GM19025 (cell line): Measurements from ENCODE around the gene ASCC1.
"Not testable (repeated sequence)": the region's sequence is repeated elsewhere in the genome, so short reads cannot be mapped to it uniquely, and the experiment has no call there.

Experiments
- ATAC-seq: cut with Tn5 transposase; IDR thresholded peaks from one replicate; pipeline ENCODE4 v1.9.1; 2021; ENCODE audit warnings: mild to moderate bottlenecking, low read depth, moderate library complexity; ENCODE audit not compliant: unreplicated experiment

ASCC1 gene

GRCh38 chr10:72249176-72249862 is 33.2 kb upstream of the ASCC1 start:
- not testable (repeated sequence) for ATAC-seq

DNA sequence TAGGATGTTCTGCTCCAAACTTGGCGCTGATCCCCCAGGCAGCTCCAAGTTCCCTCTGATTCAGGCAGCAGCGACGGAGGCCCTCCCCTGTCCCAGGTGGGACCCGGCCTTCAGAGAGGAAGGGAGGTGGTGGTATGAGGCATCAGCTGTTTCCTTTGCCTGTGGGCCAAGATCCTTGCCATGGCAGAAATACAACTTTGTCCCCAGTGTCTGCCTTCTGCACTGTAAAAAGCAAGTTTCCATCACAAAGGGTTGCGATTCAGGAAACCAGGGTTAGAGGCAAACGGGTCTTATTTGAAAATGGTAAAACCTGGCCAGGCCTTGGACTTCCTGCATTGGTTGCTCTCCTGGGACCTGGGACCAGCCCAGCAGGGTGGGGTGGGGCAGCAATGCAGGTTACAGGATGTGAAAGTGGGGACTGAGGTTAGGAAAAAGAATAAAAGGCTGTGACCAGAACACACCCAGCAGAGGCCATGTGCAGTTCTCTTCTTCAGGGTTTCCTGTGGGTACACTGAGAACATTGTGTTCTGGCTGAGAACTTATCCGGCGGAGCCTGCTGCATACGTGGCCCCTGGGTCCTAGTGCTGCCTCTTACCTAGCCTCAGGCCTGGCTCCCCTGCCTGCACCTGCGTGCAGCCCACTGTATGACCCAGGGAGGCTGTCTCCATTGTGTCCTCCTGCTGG is 32.5 kb upstream of the ASCC1 start:
- peak; percentile 87 for ATAC-seq

GRCh38 chr10:72245949-72246525 is 30.0 kb upstream of the ASCC1 start:
- ATAC-seq, result no peak

- no peak for ATAC-seq
Observed at GRCh38 chr10:72244573-72245038, 28.5 kb upstream of the ASCC1 start.

GRCh38 chr10:72243822-72244437 is 27.9 kb upstream of the ASCC1 start:
- ATAC-seq, result no peak

GRCh38 chr10:72242675-72243074 is 26.6 kb upstream of the ASCC1 start:
- no peak for ATAC-seq

DNA sequence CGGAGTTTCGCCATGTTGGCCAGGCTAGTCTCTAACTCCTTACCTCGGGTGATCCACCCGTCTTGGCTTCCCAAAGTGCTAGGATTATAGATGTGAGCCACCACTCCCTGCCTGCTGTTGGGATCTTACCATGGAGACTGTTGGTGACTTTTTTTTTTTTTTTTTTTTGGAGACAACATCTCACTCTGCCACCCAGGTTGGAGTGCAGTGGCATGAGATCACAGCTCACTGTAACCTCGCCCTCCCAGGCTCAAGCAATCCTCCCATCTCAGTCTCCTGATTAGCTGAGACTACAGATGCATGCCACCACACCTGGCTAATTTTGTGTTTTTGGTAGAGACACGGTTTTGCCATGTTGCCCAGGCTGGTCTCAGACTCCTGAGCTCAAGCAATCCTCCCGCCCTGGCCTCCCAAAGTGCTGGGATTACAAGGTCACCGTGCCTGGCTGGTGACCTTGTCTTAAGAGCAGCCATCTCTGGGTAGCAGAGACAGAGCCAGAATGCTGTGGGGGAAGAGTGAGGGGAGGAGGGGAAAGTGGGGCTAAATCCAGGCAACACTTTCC is 25.7 kb upstream of the ASCC1 start:
- ATAC-seq, result no peak

- no peak for ATAC-seq
Observed at GRCh38 chr10:72240371-72240770, 24.3 kb upstream of the ASCC1 start.

DNA sequence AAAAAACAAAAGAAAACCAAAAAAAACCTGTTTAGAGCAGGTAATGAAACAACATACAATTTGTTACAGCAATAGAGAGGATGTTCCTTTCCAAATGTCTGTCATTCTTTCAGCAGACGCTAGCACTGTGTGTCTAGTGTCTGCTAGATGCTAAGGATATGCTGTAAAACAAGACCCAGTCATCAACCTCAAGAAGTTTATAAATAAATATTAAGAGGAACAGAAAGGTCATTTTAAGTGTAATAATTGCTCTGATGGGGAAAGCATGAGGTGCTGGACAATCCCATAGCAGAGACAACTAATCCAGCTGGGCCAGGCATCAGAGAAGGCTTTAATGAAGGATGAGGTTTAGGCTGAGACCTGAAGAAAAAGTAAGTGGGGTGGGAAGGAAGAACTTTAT is 23.3 kb upstream of the ASCC1 start:
- ATAC-seq, result no peak

DNA sequence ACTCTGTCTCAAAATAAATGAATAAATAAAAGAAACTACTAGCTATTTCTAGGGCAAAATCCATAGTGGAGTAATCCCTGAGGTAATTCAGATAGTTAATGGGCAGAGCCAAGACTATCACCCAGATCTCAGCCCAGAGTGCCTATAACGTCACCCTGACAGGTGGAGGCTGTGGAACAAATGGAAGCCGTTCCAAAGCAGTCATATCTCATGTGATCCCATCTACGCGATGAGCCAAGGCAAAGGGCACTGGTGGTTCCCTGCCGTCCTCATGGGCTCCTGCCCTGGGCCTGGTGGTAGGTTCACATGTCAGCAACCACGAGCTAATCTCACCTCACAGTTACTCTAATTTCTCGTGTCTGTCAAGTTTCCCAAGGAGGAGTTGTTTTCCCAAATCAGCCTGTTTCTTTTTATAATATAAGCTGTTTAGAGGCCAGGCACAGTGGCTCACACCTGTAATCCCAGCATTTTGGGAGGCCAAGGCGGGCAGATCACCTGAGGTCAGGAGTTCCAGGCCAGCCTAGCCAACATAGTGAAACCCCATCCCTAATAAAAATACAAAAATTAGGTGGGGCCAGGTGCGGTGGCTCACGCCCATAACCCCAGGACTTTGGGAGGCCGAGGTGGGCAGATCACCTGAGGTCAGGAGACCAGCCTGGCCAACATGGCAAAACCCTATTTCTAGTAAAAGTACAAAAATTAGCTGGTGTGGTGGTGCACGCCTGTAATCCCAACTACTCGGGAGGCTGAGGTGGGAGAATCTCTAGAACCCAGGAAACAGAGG is 22.5 kb upstream of the ASCC1 start:
- no peak for ATAC-seq

- no peak for ATAC-seq
Observed at GRCh38 chr10:72235544-72236279, 19.6 kb upstream of the ASCC1 start.

DNA sequence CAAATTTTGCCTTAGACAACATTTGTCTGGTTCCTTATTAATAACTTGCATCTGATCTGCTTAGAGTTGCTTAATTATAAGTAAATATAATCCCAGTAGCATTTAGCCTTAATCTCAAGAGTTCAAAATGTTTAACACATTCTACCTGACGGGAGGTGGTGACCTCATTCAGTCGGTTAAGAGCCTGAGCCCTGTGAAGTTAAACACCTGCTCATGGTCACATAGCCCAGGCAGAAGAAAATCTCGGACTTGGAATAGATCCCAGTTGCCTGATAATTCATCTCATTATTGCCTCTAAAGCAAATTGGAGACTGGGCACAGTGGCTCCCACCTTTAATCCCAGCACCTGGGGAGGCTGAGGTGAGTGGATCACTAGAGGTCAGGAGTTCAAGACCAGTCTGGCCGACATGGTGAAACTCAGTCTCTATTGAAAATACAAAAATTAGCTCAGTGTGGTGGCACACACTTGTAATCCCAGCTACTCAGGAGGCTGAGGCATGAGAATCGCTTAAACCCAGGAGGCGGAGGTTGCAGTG is 18.6 kb upstream of the ASCC1 start:
- no peak for ATAC-seq

DNA sequence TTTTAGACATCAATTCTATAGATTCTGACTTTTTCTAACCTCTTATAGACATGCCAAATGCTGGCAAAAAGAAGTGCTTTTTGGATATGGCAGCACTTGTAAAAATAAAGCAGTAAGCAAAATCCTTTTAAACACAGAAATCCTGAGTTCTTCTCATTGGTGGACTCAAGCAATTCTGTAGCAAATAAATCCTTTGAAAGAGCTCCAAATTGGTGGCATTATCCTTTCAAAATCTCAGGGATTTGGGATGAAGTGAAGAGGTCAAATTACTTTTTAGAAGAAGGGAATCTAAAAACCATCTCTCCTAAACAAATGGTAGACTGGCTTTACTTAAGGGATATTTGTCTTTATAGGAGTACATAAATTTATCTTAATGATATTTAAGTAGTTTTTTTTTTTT is 17.5 kb upstream of the ASCC1 start:
- no peak for ATAC-seq

- ATAC-seq, result no peak
Observed at GRCh38 chr10:72229261-72230251, 13.5 kb upstream of the ASCC1 start.

- ATAC-seq, result no peak
Observed at GRCh38 chr10:72228318-72228751, 12.3 kb upstream of the ASCC1 start.

GRCh38 chr10:72227826-72228225 is 11.8 kb upstream of the ASCC1 start:
- ATAC-seq, result no peak

- no peak for ATAC-seq
Observed at GRCh38 chr10:72226418-72227027, 10.4 kb upstream of the ASCC1 start.

GRCh38 chr10:72224191-72224590 is 8.1 kb upstream of the ASCC1 start:
- not testable (repeated sequence) for ATAC-seq
